GM19438 (cell line): Measurements from ENCODE around the gene PPARG.
"Not testable (repeated sequence)": the region's sequence is repeated elsewhere in the genome, so short reads cannot be mapped to it uniquely, and the experiment has no call there.

Source experiments
- ATAC-seq: cut with Tn5 transposase; IDR thresholded peaks from one replicate; pipeline ENCODE4 v1.9.1; 2021; ENCODE audit warnings: low read depth; ENCODE audit not compliant: unreplicated experiment

The PPARG gene

GRCh38 chr3:12370758-12371157, 81.9 kb downstream of the PPARG start:
- no peak for ATAC-seq

GRCh38 chr3:12371525-12372140, 82.8 kb downstream of the PPARG start:
- no peak for ATAC-seq

GRCh38 chr3:12372741-12373280, 83.9 kb downstream of the PPARG start:
- no peak for ATAC-seq

- no peak for ATAC-seq
Measured at GRCh38 chr3:12375572-12375971, 86.7 kb downstream of the PPARG start.

- no peak for ATAC-seq
Measured at GRCh38 chr3:12379640-12380429, 91.0 kb downstream of the PPARG start.

GRCh38 chr3:12380461-12380860, 91.6 kb downstream of the PPARG start:
- no peak for ATAC-seq

GRCh38 chr3:12381199-12381598, 92.3 kb downstream of the PPARG start:
- ATAC-seq: no peak

- ATAC-seq: no peak
Measured at GRCh38 chr3:12383218-12383617, 94.3 kb downstream of the PPARG start.

- ATAC-seq: no peak
Measured at GRCh38 chr3:12384451-12385233, 95.8 kb downstream of the PPARG start.

GRCh38 chr3:12386514-12387291, 97.8 kb downstream of the PPARG start:
- ATAC-seq: not testable (repeated sequence)

- no peak for ATAC-seq
Measured at GRCh38 chr3:12388185-12388584, 99.3 kb downstream of the PPARG start.

- no peak for ATAC-seq
Measured at GRCh38 chr3:12392101-12392878, 103.4 kb downstream of the PPARG start.

GRCh38 chr3:12393894-12394293, 105.0 kb downstream of the PPARG start:
- no peak for ATAC-seq

GRCh38 chr3:12394569-12395271, 105.8 kb downstream of the PPARG start:
- ATAC-seq: peak; percentile 18

- peak; percentile 93 for ATAC-seq
Measured at GRCh38 chr3:12395349-12396012, 106.6 kb downstream of the PPARG start.

- ATAC-seq: no peak
Measured at GRCh38 chr3:12396471-12396870, 107.6 kb downstream of the PPARG start.

GRCh38 chr3:12399226-12399625, 110.4 kb downstream of the PPARG start:
- ATAC-seq: no peak

- ATAC-seq: no peak
Measured at GRCh38 chr3:12400616-12401194, 111.8 kb downstream of the PPARG start.
